ENCODE data around the gene TPPP3. TPM values are rescaled to one million over a fixed set of nuclear protein-coding genes. Genes with fewer than 3 reads are reported as not detected.

The TPPP3 gene
- total and polyA plus RNA-seq, 2 donors (not counting 3 experiments of a cell fraction or from before 2014, with no cell fraction given) = 0.33 to 1.3 TPM

GRCh38 chr16:67423015-67423414 is 29.7 kb upstream of the TPPP3 start:
- BruUV-seq (replicated peaks) = no TSS peak
- ChIA-PET POLR2A (no interaction called here), CTCF (interaction anchor here (0.9 to 9.0 kb wide), 2 partner anchors 11 to 41 kb away, joined by 3 to 201 read pairs; no protein-coding TSS in a partner anchor)
- TF ChIP-seq JUN (IDR thresholded peaks at IDR 0.05; ENCODE audit: borderline replicate concordance, insufficient read depth, insufficient read length, low read depth) = no peak
- TF ChIP-seq EZH2 (IDR thresholded peaks at IDR 0.05; ENCODE audit: borderline replicate concordance, low read depth, low read length, severe bottlenecking) = no peak
- no peak for TF ChIP-seq MYC (IDR thresholded peaks at IDR 0.05; ENCODE audit: low read depth, low read length)
- TF ChIP-seq, protein P1, sequence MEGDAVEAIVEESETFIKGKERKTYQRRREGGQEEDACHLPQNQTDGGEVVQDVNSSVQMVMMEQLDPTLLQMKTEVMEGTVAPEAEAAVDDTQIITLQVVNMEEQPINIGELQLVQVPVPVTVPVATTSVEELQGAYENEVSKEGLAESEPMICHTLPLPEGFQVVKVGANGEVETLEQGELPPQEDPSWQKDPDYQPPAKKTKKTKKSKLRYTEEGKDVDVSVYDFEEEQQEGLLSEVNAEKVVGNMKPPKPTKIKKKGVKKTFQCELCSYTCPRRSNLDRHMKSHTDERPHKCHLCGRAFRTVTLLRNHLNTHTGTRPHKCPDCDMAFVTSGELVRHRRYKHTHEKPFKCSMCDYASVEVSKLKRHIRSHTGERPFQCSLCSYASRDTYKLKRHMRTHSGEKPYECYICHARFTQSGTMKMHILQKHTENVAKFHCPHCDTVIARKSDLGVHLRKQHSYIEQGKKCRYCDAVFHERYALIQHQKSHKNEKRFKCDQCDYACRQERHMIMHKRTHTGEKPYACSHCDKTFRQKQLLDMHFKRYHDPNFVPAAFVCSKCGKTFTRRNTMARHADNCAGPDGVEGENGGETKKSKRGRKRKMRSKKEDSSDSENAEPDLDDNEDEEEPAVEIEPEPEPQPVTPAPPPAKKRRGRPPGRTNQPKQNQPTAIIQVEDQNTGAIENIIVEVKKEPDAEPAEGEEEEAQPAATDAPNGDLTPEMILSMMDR (IDR thresholded peaks at IDR 0.05; ENCODE audit: extremely low read depth in 1 of 2, insufficient read depth in 1 of 2, low read depth in 1 of 2, low read length in 2 of 2) = no peak
- TF ChIP-seq POLR2AphosphoS5 (IDR thresholded peaks at IDR 0.05; ENCODE audit: insufficient read depth, low read depth, low read length) = no peak
- no peak for TF ChIP-seq FOS (IDR thresholded peaks at IDR 0.05; ENCODE audit: borderline replicate concordance, insufficient read depth, low read length)
- TF ChIP-seq MAX (IDR thresholded peaks at IDR 0.05; ENCODE audit: insufficient read depth, insufficient read length) = no peak
- TF ChIP-seq GATA2 (IDR thresholded peaks at IDR 0.05; ENCODE audit: insufficient read depth, insufficient read length, low read depth, low read length) = no peak
- no peak for TF ChIP-seq POLR2A (IDR thresholded peaks at IDR 0.05; ENCODE audit: low read depth, low read length)
- DNase-seq (ENCODE audit: low read depth, low spot score) (no peak), FAIRE-seq (no peak)
- Histone ChIP-seq H3K4me3 (replicated peaks in 1 of 3; ENCODE audit: insufficient read depth in 1 of 3, low read depth in 1 of 3, low read length in 3 of 3) (no peak overlapping the region), H4K20me1 (replicated peaks; ENCODE audit: control insufficient read depth, extremely low read depth, insufficient read depth, low read length) (no peaks in the 10 kb centered on the region), H3K4me2 (ENCODE audit: insufficient read depth, low read length) (no peak overlapping the region), H2AFZ (ENCODE audit: low read depth, low read length) (no peak overlapping the region), H3K27me3 (ENCODE audit: control insufficient read depth in 2 of 2, insufficient read depth in 2 of 2, low read length in 2 of 2) (peaks cover 20 to 33% of the 10 kb centered on the region in 2 experiments), H3K9me1 (replicated peaks; ENCODE audit: control insufficient read depth, extremely low read depth, insufficient read depth, low read length) (no peaks in the 10 kb centered on the region), H3K9ac (replicated peaks; ENCODE audit: extremely low read depth, insufficient read depth, low read length) (no peak overlapping the region), H3K79me2 (ENCODE audit: control insufficient read depth, insufficient read depth, low read length) (no peaks in the 10 kb centered on the region), H3K4me1 (ENCODE audit: control insufficient read depth, extremely low read depth, insufficient read depth, low read length) (no peaks in the 10 kb centered on the region), H3K27ac (ENCODE audit: insufficient read depth, low read depth, low read length) (no peak overlapping the region), H3K36me3 (ENCODE audit: control insufficient read depth in 2 of 2, extremely low read depth in 1 of 2, insufficient read depth in 2 of 2, low read length in 2 of 2) (no peaks in the 10 kb centered on the region), H3K9me3 (replicated peaks; ENCODE audit: control insufficient read depth, insufficient read depth, low read length) (no peaks in the 10 kb centered on the region)
- dilution Hi-C loops (cut with MboI; ENCODE audit: extremely low pct_ligation_motif_present, low sequenced_read_pairs) (no loop called here), intact Hi-C loops (cut with micrococcal nuclease) (no loop called here)

Measured in endothelial cell of umbilical vein (primary cell).